ENCODE data around the gene TACR2. TPM values are rescaled to one million over a fixed set of nuclear protein-coding genes. Genes with fewer than 3 reads are reported as not detected.

TACR2 gene
- total RNA-seq, 1 experiment from 2014 or later, result 0.26 TPM

- Mint-ChIP-seq H3K4me1 (ENCODE audit: low read depth, unreplicated experiment) (peaks cover 16% of the 10 kb centered on the region), H3K27ac (ENCODE audit: unreplicated experiment) (no peak overlapping the region), H3K36me3 (ENCODE audit: insufficient read depth, unreplicated experiment) (peaks cover 24% of the 10 kb centered on the region), H3K9me3 (ENCODE audit: low read depth, unreplicated experiment) (no peaks in the 10 kb centered on the region), H3K27me3 (ENCODE audit: unreplicated experiment) (no peaks in the 10 kb centered on the region), H3K4me3 (ENCODE audit: low read depth, unreplicated experiment) (no peak overlapping the region)
- no peak for TF ChIP-seq CTCF (IDR thresholded peaks at IDR 0.05; ENCODE audit: unreplicated experiment)
- no peak for DNase-seq
- no TSS peak for BruUV-seq (replicated peaks)
- intact Hi-C loops (cut with micrococcal nuclease; ENCODE audit: unreplicated experiment), result no loop called here
- CTCF ChIA-PET, result no interaction called here
Measured at GRCh38 chr10:69388488-69388887, 28.2 kb downstream of the TACR2 start.

DNA sequence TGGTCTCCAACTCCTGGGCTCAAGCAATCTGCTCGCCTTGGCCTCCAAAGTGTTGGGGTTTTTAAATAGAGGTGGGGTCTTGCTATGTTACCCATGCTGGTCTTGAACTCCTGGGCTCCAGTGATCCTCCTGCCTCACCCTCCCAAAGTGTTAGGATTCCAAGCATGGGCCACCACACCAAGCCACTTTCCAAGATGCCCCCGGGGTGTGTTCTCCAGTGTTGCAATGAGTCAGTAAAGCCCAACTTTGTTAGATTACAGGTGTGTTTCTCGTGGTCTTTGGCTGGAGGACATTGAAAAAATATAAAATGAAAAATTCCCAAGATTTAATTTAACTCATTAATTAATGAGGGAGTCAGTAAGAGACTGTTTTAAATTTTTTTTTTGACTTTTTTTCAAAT is 29.2 kb downstream of the TACR2 start:
- DNase-seq, result no peak
- Mint-ChIP-seq H3K4me1 (ENCODE audit: low read depth, unreplicated experiment) (peaks cover 16% of the 10 kb centered on the region), H3K27me3 (ENCODE audit: unreplicated experiment) (no peaks in the 10 kb centered on the region), H3K27ac (ENCODE audit: unreplicated experiment) (no peak overlapping the region), H3K9me3 (ENCODE audit: low read depth, unreplicated experiment) (no peaks in the 10 kb centered on the region), H3K36me3 (ENCODE audit: insufficient read depth, unreplicated experiment) (peaks cover 23% of the 10 kb centered on the region), H3K4me3 (ENCODE audit: low read depth, unreplicated experiment) (no peak overlapping the region)
- TF ChIP-seq CTCF (IDR thresholded peaks at IDR 0.05; ENCODE audit: unreplicated experiment), result no peak
- intact Hi-C loops (cut with micrococcal nuclease; ENCODE audit: unreplicated experiment), result no loop called here
- BruUV-seq (replicated peaks), result no TSS peak
- CTCF ChIA-PET, result no interaction called here

- Mint-ChIP-seq H3K4me3 (ENCODE audit: low read depth, unreplicated experiment) (no peak overlapping the region), H3K27me3 (ENCODE audit: unreplicated experiment) (no peaks in the 10 kb centered on the region)
- BruUV-seq (replicated peaks), result no TSS peak
Measured at GRCh38 chr10:69385454-69386350, 31.0 kb downstream of the TACR2 start.

DNA sequence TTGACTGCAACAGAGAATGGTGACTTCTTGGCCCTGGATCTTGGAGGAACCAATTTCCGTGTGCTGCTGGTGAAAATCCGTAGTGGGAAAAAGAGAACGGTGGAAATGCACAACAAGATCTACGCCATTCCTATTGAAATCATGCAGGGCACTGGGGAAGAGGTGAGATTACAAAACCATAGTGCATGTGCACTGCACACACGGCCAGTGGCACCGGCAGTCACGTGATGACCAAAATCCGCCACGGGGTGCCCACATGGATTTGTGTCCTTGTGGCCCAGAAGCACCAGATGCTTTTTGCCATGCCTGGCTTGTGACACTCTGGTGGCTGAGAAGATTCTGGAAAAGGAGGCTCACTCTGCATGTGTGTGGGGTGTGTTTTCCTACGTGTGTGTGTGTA is 32.4 kb downstream of the TACR2 start:
- CTCF ChIA-PET, result no interaction called here
- H3K36me3 Mint-ChIP-seq (ENCODE audit: insufficient read depth, unreplicated experiment), result peaks cover 41% of the 10 kb centered on the region
- H3K27ac Mint-ChIP-seq (ENCODE audit: unreplicated experiment), result no peak overlapping the region
- DNase-seq, result no peak
- TF ChIP-seq CTCF (IDR thresholded peaks at IDR 0.05; ENCODE audit: unreplicated experiment), result no peak
- intact Hi-C loops (cut with micrococcal nuclease; ENCODE audit: unreplicated experiment), result no loop called here
- no TSS peak for BruUV-seq (replicated peaks)
- H3K4me3 Mint-ChIP-seq (ENCODE audit: low read depth, unreplicated experiment), result no peak overlapping the region
- no peaks in the 10 kb centered on the region for H3K4me1 Mint-ChIP-seq (ENCODE audit: low read depth, unreplicated experiment)
- H3K9me3 Mint-ChIP-seq (ENCODE audit: low read depth, unreplicated experiment), result no peaks in the 10 kb centered on the region
- H3K27me3 Mint-ChIP-seq (ENCODE audit: unreplicated experiment), result no peaks in the 10 kb centered on the region

More at GRCh38 chr10:69385454-69386350, 31.0 kb downstream of the TACR2 start:
- no peak for DNase-seq
- intact Hi-C loops (cut with micrococcal nuclease; ENCODE audit: unreplicated experiment), result no loop called here
- CTCF ChIA-PET, result interaction anchor here (1.2 kb wide), 1 partner anchor 53 kb away, joined by 3 read pairs; no protein-coding TSS in a partner anchor
- Mint-ChIP-seq H3K9me3 (ENCODE audit: low read depth, unreplicated experiment) (no peaks in the 10 kb centered on the region), H3K27ac (ENCODE audit: unreplicated experiment) (no peak overlapping the region), H3K36me3 (ENCODE audit: insufficient read depth, unreplicated experiment) (peaks cover 33% of the 10 kb centered on the region), H3K4me1 (ENCODE audit: low read depth, unreplicated experiment) (peaks cover 8% of the 10 kb centered on the region)
- no peak for TF ChIP-seq CTCF (IDR thresholded peaks at IDR 0.05; ENCODE audit: unreplicated experiment)

Measured in Calu3 (cell line).